Activated T-cell treated with anti-CD3 and anti-CD28 coated beads for 1 hour (primary cell): ENCODE data around the gene KDM6A.
"Not testable (repeated sequence)": the region's sequence is repeated elsewhere in the genome, so short reads cannot be mapped to it uniquely, and the experiment has no call there.

Source experiments
- DNase-seq: peaks from one replicate; pipeline ENCODE4 v3.0.0-alpha.2; 2020; ENCODE audit warnings: low read depth

KDM6A gene

DNA sequence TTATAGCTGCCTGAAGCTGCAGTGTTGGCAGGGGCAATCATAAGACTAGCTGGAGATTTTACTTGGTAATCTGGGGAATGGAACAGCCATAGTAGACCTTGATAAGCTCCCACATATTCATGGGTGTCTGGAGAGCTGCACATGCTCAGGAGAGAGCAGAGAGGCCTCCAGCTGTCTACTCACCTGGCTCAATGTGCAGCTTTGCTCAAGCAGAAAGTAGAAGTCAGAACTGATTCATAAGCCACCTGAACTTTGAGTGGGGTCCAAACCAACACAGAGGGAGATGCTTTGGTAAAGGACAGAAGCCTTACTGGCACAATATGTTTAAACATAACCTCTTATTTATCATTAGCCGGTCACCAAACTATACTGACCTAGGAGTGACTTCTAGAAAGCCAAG, 54.4 kb downstream of the KDM6A start:
- DNase-seq = no peak

DNA sequence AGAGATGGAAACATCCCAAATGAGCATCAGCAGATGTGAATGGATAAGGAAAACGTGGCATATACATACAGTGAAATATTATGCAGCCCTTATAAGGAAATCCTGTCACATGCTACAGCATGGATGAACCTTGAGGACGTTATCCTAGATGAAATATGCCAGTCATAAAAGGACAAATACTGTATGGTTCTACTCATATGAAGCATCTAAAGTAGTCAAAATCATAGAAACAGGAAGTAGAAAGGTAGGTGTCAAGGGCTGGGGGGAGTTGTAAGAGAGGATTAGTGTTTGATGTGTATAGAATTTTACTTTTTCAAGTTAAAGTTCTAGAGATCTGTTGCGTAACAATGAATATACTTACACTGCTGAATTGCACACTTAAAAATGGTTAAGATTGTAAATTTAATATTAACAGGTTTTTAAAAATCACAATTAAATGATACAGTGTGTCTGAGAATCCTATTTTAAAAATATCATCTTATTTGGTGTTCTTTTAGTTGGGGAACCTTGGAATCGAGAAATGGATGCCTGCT, 58.5 kb downstream of the KDM6A start:
- DNase-seq = no peak

DNA sequence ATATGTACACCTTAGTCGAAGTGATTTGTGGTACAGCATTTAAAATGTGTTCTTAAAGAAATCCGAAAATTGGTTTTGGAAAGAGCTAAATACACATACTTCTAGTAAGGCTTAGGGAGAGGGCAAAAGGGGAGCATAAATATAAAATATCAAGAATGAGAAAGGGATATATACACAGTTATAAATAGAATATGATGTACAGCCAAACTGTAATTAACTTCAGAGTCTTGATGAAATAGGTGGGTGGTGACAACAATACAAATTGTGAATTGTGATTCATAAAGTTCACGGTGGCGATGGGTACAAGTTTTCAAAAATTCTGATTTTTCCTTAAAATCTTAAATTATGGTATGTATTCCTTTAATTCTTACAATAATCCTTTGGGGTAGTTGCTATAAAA, 62.2 kb downstream of the KDM6A start:
- DNase-seq = no peak

DNA sequence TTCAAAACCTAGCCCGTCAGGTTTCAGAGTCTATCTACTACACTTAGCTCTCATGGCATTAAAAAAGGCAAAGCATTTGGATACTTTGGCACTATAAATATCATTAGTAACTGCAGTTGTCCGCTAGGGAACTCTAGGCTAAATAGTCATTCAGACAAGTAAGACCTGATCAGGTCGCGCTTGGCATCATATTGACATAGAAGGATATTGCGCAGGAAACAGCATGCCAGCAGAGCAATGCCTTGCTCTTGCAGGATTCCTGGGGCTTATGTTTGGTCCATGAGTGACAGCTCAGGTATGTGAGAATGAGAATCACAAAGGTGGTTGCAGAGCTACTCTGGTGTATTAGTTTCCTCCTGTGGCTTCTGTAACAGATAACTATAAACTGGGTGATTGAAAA, 62.7 kb downstream of the KDM6A start:
- no peak for DNase-seq

DNA sequence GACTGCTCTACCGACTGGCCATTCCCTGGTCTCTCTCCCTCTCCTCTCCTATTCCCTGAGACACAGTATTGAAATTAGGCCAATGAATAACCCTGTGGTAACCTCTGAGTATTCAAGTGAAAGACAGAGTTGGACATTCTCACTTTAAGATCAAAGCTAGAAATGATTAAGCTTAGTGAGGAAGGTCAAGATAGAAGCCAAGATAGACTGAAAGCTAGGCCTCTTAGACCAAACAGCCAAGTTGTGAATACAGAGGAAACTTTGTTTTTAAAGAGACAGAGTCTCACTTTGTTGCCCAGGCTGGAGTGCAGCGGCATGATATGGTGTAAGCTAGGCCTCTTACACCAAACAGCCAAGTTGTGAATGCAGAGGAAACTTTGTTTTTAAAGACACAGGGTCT, 64.6 kb downstream of the KDM6A start:
- DNase-seq = no peak

DNA sequence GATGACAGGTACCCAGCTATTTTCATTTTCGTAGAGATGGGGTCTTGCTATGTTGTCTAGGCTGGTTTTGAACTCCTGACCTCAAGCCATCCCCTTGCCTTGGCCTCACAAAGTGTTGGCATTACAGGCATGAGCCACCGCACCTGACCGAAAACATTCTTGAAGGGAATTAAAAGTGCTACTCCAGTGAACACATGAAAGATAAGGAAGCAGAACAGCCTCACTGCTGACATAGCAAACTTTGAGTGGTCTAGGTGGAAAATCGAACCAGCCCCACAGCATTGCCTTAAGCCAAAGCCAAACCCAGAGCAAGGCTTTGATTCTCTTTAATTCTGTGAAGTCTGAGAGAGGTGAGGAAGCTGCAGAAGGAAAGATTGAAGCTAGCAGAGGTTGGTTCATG, 65.1 kb downstream of the KDM6A start:
- no peak for DNase-seq

DNA sequence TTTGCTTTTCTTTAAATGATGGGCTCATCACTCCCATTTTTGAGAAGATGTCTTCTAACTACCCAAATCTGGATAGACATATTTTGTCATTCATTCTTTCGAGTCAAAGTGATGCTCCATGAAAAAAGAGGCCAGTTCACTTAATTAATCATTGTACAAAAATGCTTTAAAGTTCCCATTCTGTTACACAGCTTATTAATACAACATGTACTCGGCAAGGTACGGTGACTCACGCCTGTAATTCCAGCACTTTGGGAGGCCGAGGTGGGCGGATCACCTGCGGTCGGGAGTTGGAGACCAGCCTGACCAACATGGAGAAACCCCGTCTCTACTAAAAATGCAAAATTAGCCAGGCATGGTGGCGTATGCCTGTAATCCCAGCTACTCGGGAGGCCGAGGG, 67.6 kb downstream of the KDM6A start:
- DNase-seq = not testable (repeated sequence)

DNA sequence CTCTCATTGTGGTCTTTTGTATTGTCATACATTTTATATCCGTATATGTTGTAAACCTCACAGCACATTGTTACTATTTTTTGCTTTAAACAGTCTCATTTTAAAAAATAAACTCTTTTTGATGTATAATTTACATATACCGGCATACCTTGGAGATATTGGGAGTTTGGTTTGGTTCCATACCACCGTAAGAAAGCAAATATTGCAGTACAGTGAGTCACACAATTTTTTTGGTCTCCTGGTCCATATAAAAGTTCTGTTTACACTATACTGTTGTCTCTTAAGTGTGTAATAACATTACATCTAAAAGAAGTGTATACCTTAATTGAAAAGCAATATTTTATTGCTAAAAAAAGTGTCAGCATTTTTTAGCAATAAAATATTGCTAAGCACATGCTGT, 70.0 kb downstream of the KDM6A start:
- DNase-seq = no peak

DNA sequence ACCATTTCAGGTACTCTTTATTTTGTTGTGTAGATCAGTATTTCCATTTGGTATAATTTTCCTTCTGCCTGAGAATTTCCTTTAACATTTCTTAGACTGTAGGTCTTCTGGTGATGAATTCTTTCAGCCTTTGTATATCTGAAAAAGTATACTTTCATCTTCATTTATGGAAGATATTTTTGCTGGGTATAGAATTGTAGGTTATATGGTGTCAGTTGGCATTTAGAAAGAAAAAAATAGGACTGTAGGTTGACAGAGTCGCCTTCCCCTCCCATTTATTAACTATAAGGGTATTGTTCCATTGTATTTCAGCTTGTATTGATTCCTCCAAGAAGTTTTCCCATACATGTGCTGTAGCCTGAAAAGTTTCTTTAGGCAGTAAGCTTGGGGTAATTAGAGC, 71.9 kb downstream of the KDM6A start:
- no peak for DNase-seq

DNA sequence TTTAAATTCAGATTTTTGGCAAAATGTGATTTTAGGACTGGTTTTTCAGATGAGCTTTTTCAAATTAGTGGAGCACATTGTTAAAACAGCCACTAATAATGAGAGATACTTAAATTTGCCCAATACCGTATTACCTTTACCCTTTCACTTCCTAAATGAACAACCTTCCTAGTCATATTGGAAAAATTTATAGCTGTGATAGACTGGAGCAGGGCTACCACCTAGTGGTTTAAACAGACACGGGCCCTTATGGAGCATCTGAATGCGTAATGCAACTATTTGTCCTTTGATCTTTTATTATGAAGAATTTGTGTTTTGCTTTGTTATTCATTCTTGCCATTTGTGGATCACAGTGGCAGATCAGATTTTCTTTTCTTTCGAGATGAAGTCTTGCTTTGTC, 72.7 kb downstream of the KDM6A start:
- DNase-seq = no peak

DNA sequence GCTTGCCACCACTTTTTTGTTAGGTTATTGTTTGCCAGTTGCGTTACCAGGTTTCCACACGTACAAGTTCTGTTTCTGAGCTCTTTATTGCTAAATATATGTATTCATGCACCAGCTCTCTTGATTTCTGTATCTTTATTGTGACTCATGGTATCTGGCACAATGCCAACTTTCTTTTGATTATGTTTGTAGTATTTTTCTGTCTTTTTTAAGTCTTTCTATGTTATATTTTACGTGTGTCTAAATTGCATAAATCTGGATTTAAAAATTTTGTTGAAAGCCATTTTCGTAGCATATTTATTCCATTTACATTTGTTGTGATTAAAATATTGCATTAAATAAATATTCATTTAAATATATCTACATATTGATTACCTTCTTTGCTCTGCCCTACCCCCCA, 73.8 kb downstream of the KDM6A start:
- DNase-seq = no peak

DNA sequence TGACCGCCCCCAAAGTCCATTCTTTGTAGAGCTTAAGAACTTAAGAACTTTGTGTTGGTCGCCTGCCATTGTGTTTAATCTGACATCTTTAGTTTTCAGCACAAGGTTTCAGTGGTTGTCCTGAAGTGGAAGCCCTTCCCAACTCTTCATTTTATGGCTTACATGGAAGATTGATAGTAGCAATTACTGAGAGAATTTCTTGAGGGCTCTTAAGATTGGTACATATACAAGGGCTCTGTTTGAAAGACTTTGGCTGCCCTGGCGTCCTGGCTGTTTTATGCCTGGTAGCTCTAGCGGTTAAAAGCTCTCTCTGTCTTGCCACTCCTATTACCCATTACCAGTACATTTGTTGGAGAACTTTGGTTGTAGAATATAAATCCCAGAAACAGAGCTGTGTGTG, 75.0 kb downstream of the KDM6A start:
- no peak for DNase-seq

DNA sequence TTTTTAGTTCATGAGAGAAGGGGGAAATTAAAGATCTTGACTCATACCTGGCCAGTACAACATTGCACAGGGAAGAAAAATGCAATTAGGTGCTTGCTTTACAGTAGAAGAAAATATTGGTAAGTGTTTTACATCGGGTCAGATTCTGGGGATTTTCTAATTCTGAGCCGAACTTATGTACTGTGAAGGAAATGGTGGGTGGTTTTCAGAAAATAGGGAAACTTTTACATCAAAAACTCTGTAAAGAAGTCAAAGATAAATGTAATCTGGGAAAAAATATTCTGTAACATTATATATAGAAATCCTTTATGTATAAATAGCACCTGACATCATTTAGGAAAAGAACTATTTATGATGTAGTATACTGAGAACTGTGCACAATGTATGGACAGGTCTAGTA, 75.4 kb downstream of the KDM6A start:
- DNase-seq = no peak

DNA sequence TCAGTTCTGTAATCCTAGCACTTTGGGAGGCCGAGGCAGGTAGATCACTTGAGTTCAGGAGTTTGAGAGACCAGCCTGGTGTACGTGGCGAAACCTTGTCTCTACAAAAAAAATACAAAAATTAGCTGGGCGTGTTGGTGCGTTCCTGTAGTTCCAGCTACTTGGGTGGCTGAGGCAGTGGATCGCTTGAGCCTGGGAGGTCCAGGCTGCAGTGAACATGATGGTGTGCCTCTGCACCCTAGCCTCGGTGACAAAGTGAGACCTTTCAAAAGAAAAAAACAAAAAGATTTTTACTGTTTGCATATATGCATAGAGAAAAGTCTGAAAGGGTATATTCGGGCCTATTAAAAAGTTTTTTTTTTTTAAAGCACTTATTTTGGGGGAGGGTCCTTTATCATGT, 76.1 kb downstream of the KDM6A start:
- no peak for DNase-seq

DNA sequence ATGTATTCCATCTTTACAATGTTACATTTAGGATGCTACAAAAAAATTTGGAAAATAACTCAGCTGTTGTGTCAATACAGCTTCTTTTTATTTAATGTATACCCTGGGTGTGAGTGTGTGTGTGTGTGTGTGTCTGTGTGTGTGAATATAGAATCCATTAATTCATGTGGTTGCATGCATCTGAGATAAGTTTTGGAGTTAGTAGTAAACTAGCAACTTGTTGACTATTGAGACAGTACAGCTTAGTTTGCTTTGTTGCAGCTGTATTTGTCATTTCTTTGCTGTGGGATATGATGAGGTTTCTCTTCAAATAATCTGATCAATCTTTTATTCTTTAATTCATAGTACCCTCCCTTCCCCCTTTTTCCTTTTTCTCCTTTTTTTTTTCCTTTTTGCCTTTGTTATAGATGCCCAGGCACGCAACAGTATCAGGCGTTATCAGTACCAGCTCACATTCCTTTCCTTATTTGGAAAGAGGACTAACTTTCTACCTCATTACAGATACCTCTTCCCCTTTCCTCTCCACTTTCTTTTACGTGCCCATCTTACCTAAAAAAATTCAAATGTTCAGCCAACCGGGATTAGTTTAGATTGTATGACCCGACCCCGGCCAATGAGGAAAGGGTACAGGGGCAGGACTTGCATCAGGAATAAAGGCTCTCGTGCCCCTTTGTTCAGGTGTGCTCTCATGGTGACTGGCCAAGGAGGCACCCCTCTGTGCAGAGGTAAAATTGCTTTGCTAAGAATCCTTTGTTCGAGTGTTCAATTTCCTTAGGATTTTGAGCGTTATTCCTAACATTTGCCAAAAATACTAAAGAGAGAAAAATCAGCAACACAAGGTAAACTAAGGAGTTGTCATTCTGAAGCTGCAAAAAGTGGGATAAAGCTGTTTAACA, 77.7 kb downstream of the KDM6A start:
- DNase-seq = not testable (repeated sequence)

DNA sequence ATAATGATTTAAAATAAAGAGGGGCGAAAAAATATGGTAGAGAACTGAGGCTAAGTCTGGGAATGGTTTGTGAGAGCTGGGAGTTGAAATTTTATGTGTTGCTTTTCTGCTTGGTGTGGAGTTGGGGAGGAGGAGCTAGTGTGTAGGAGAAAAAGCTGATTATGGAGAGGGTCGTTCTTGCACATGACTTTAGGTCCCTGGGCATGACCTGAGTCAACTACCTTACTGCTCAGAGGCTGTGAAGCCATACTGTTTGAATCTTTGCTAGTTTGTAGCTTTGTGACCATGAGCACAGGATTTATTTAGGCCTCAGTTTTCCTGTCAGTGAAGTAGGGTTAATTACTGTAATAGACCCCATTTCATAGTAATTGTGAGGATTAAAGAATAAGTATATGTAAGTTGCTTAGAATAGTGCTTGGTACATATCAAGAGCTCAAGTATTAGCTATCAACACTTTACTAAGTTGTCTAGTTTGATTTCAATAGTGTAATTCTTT, 78.6 kb downstream of the KDM6A start:
- no peak for DNase-seq

DNA sequence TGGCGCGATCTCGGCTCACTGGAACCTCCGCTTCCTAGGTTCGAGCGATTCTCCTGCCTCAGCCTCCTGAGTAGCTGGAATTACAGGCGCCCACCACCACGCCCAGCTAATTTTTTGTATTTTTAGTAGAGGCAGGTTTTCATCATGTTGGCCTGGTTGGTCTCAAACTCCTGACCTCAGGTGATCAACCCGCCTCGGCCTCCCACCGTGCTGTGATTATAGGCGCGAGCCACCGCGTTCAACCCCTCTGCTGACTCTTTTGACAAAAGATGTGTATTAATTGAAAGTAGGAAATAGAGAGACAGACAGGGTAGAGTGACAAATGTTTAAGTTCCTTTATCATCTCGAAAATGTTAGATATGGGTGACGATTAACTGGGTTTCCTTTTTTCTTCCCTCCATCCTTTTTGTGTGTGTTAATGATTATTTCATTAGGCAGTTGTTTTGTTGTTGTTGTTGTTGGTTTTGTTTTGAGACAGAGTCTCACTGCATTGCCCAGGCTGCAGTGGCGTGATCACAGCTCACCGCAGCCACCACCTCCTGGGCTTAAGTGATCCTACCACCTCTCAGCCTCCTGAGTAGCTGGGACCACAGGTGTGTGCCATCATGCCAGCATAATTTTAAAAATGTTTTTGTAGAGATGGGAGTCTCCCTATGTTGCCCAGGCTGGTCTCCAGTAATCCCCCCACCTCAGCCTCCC, 79.5 kb downstream of the KDM6A start:
- DNase-seq = no peak

DNA sequence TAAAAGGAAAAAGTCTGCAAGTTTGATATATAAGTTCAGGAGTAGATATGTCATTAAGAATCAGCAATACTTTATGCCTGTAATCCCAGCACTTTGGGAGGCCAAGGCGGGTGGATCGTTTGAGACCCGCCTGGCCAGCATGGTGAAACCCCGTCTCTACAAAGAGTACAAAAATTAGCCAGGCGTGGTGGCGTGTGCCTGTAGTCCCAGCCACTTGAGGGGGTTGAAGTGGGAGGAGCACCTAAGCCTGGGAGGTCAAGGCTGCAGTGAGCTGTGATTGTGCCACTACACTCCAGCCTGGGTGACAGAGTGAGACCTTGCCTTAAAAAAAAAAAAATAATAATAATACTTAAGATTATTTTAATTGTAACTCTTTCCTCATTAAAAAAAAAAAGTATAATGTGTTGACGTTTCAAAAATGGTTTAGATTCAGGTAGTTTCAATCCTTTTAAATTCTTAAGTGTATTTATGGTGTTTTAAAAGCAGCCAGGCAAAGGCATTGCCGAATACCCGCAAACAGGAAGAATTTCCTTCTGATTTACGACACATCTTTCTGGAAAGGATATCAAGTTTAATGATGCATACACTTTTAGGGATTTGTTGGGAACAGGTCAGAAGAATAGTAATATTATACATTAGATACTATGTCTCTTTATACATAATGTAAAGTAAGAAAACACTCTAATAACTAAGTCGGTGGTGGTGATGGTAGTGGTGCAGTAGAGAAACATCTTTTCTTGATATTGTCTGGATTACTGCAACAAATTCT, 80.9 kb downstream of the KDM6A start:
- DNase-seq = no peak

DNA sequence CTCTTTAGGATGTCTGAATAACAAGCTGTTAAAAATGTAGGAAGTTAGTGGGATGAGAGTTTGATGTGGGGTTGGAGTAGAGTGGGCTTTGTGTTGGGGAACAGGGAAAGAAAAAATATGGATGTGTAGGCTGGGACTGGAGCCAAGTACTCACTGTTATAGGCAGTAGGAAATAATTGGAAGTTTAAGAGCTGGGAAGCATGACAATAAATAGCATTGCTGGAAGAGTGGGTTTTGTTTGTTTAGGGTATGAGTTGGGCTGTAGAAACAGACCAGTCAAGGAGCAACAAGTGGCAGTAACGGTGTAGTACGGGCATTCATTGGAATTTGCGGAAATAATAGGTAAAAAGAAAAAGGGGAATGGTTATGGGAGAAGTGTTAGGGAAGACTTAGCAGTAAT, 81.6 kb downstream of the KDM6A start:
- no peak for DNase-seq

DNA sequence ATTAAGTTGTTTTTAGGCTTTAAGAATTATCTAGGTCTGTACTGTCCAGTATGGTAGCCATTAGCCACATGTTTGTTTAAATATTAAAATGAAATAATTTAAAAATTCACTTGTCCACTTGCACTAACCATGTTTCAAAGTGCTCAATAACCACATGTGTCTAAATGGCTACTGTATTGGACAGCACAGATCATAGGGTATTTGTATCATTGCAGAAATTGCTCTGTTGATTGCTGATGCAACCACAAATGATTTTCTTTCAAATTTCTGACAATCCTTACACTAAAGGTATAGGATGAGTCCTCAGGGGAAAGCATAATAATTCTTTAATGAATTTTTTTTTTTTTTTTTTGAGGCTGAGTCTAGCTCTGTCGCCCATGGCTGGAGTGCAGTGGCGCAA, 84.9 kb downstream of the KDM6A start:
- no peak for DNase-seq

DNA sequence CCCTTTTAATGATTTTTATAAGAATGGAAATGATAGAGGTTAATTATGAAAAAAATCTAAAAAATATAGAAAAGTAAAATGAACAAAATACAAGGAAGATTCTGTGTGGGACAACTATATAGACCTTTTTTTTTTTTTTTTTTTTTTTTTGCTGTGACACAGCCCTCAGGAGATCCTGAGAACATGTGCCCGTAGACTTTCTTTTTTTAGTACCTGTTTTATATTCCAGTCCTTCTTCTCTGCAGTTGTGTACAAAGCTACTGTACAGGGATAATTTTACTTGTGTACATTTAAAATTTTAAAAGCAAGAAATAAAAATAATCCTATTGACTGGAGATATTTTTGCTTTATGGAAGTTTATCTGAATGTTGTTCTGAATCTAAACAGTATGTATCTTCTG, 85.5 kb downstream of the KDM6A start:
- no peak for DNase-seq

DNA sequence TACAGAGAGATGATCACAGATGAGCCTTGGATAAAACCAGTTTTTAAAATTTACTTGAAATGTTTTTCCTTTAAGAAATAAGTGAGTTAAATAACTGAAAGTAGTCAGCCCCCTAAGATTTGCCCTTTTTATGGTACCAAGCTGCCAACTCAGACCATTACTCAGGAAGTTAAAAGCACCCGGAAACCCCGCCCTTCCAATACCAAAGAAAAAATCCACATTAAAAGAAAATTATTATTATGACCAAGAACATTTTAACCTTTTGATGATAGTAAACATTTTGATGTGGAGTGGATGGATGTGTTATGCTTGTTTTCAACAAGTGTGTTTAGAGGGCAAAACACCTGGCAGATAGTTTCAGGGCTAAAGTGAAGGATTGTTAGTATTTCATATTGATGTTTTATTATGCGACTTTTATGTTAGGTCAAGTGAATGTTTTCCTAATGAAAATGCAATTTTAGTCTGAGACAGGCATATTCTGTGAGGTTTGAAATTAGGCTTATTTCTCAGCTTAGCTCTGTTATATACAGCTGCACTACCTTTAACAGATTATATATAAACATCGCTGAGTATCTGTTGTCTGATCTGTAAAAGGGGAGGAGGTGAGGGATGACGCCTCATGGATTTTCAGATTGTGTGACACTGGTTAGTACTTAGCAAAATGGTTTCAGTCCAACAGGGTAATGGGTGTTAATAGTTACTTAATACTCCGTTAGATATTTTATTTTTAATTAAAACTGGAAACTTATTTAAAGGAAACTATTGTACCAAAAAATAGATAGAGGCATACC, 89.0 kb downstream of the KDM6A start:
- no peak for DNase-seq
